ENCODE data around the gene CMPK2. TPM values are rescaled to one million over a fixed set of nuclear protein-coding genes. Genes with fewer than 3 reads are reported as not detected.

Gene CMPK2
- total RNA-seq, 4 donors from 2014 or later = 2.9 to 9.7 (median 8.0) TPM

- TF ChIP-seq CTCF (IDR thresholded peaks at IDR 0.05) = peak; percentile 64 to 86 (median 74)
- no peak for TF ChIP-seq POLR2A (IDR thresholded peaks at IDR 0.05)
- Histone ChIP-seq H3K4me1 (no peaks in the 10 kb centered on the region), H3K36me3 (no peaks in the 10 kb centered on the region), H3K4me3 (no peak overlapping the region), H3K27ac (peak overlapping the region in 1 of 2 donors; percentile 25), H3K9me3 (no peaks in the 10 kb centered on the region), H3K27me3 (no peaks in the 10 kb centered on the region)
- no peak for DNase-seq
- intact Hi-C loops (cut with DNase I; ENCODE audit: low total_unique reads) = loop anchor here (10.0 kb wide), 1 partner anchor 148 kb away; no protein-coding TSS in a partner anchor
These were observed 31.4 kb upstream of the CMPK2 start for GRCh38 chr2:6896930-6897759.

GRCh38 chr2:6893876-6894482 is 28.3 kb upstream of the CMPK2 start:
- no peaks in the 10 kb centered on the region for H3K36me3 ChIP-seq
- no peaks in the 10 kb centered on the region for H3K27me3 ChIP-seq
- H3K4me1 ChIP-seq = no peaks in the 10 kb centered on the region
- TF ChIP-seq CTCF (IDR thresholded peaks at IDR 0.05) (no peak), POLR2A (IDR thresholded peaks at IDR 0.05) (no peak)
- no peak overlapping the region for H3K4me3 ChIP-seq
- DNase-seq = no peak
- H3K27ac ChIP-seq = no peak overlapping the region
- no peaks in the 10 kb centered on the region for H3K9me3 ChIP-seq
- intact Hi-C loops (cut with DNase I; ENCODE audit: low total_unique reads) = loop anchor here (10.0 kb wide), 1 partner anchor 151 kb away; no protein-coding TSS in a partner anchor

- no peaks in the 10 kb centered on the region for H3K9me3 ChIP-seq
- TF ChIP-seq CTCF (IDR thresholded peaks at IDR 0.05) (no peak), POLR2A (IDR thresholded peaks at IDR 0.05) (no peak)
- H3K36me3 ChIP-seq = no peaks in the 10 kb centered on the region
- H3K27me3 ChIP-seq = no peaks in the 10 kb centered on the region
- H3K4me3 ChIP-seq = no peak overlapping the region
- H3K4me1 ChIP-seq = no peaks in the 10 kb centered on the region
- no peak for DNase-seq
- intact Hi-C loops (cut with DNase I; ENCODE audit: low total_unique reads) = no loop called here
- no peak overlapping the region for H3K27ac ChIP-seq
These were observed 23.0 kb upstream of the CMPK2 start for GRCh38 chr2:6888724-6889123.

- intact Hi-C loops (cut with DNase I; ENCODE audit: low total_unique reads) = no loop called here
These were observed 22.1 kb upstream of the CMPK2 start for GRCh38 chr2:6887751-6888192.

More at GRCh38 chr2:6887751-6888192, 22.1 kb upstream of the CMPK2 start:
- H3K27me3 ChIP-seq = no peaks in the 10 kb centered on the region
- TF ChIP-seq POLR2A (IDR thresholded peaks at IDR 0.05) (no peak), CTCF (IDR thresholded peaks at IDR 0.05) (no peak)
- DNase-seq = no peak
- H3K9me3 ChIP-seq = no peaks in the 10 kb centered on the region
- H3K4me3 ChIP-seq = no peak overlapping the region
- H3K27ac ChIP-seq = no peak overlapping the region
- H3K36me3 ChIP-seq = no peaks in the 10 kb centered on the region
- no peaks in the 10 kb centered on the region for H3K4me1 ChIP-seq

All from uterus (tissue), 4 donors.